Measurements from ENCODE around the gene HOXD13. TPM values are rescaled to one million over a fixed set of nuclear protein-coding genes. Genes with fewer than 3 reads are reported as not detected.

The HOXD13 gene
- total and polyA plus RNA-seq, 9 donors, result not detected

GRCh38 chr2:176096243-176096985, 3.9 kb downstream of the HOXD13 start:
- Histone ChIP-seq H3K27me3 (peaks cover 25% of the 10 kb centered on the region), H3K36me3 (no peaks in the 10 kb centered on the region), H3K4me3 (no peak overlapping the region), H3K9me3 (peaks cover 0 to 3% of the 10 kb centered on the region in 2 donors), H3K27ac (no peak overlapping the region), H3K4me1 (ENCODE audit: insufficient read depth) (peaks cover 3% of the 10 kb centered on the region)
- 12 to 16% (median 14%) methylated on average over 16 of the region's 16 CpGs for WGBS, 3 donors
- no peak for DNase-seq
- intact Hi-C loops (cut with DNase I), result loop anchor here in 1 of 4 donors (10.0 kb wide), 1 partner anchor 412 kb away; no protein-coding TSS in a partner anchor
- no peak for TF ChIP-seq POLR2A (IDR thresholded peaks at IDR 0.05)
- no peak for TF ChIP-seq EP300 (IDR thresholded peaks at IDR 0.05)
- no peak for TF ChIP-seq CTCF (IDR thresholded peaks at IDR 0.05)

GRCh38 chr2:176096986-176097819, 4.7 kb downstream of the HOXD13 start:
- peak; percentile 34 to 76 (median 58) for DNase-seq
- H3K27ac ChIP-seq, result no peak overlapping the region
- no peaks in the 10 kb centered on the region for H3K36me3 ChIP-seq
- no peak overlapping the region for H3K4me3 ChIP-seq
- no peak for TF ChIP-seq POLR2A (IDR thresholded peaks at IDR 0.05)
- TF ChIP-seq CTCF (IDR thresholded peaks at IDR 0.05), result peak; percentile 25 to 59 (median 45)
- intact Hi-C loops (cut with DNase I), result loop anchor here in 1 of 4 donors (10.0 kb wide), 1 partner anchor 412 kb away; no protein-coding TSS in a partner anchor
- peaks cover 0 to 3% of the 10 kb centered on the region in 2 donors for H3K9me3 ChIP-seq
- 3 to 5% (median 4%) methylated on average over 35 to 45 of the region's 45 CpGs for WGBS, 3 donors
- peaks cover 25% of the 10 kb centered on the region for H3K27me3 ChIP-seq
- peaks cover 3% of the 10 kb centered on the region for H3K4me1 ChIP-seq (ENCODE audit: insufficient read depth)

GRCh38 chr2:176097820-176098365, 5.4 kb downstream of the HOXD13 start:
- H3K36me3 ChIP-seq, result no peaks in the 10 kb centered on the region
- TF ChIP-seq EP300 (IDR thresholded peaks at IDR 0.05) (no peak), POLR2A (IDR thresholded peaks at IDR 0.05) (no peak), CTCF (IDR thresholded peaks at IDR 0.05) (no peak)
- intact Hi-C loops (cut with DNase I), result loop anchor here in 1 of 4 donors (10.0 kb wide), 1 partner anchor 413 kb away; no protein-coding TSS in a partner anchor
- H3K9me3 ChIP-seq, result peaks cover 0 to 3% of the 10 kb centered on the region in 2 donors
- 4 to 8% (median 7%) methylated on average over 16 to 18 of the region's 18 CpGs for WGBS, 3 donors
- peaks cover 21% of the 10 kb centered on the region for H3K27me3 ChIP-seq
- DNase-seq, result no peak
- no peak overlapping the region for H3K27ac ChIP-seq
- H3K4me1 ChIP-seq (ENCODE audit: insufficient read depth), result peaks cover 3% of the 10 kb centered on the region
- H3K4me3 ChIP-seq, result no peak overlapping the region
